Smooth muscle cell (in vitro differentiated cells): Measurements from ENCODE around the gene BTRC. TPM values are rescaled to one million over a fixed set of nuclear protein-coding genes. Genes with fewer than 3 reads are reported as not detected.

Experiments
- DNase-seq: peaks from one replicate; lab custom pipeline; 2025; ENCODE audit not compliant: unreplicated experiment; lab: John Stamatoyannopoulos, UW
- H2AFZ ChIP-seq: fragments of 200-600 bp; sonication (generic); 2 replicates; pipeline ENCODE4 v1.6.0; 2016; ENCODE audit warnings: antibody characterized with exemption, low read depth, mild to moderate bottlenecking
- H3F3A ChIP-seq: fragments of 200-600 bp; sonication (generic); 2 replicates; pipeline ENCODE4 v1.6.0; 2017; ENCODE audit warnings: antibody characterized with exemption, low read depth
- H3K27ac ChIP-seq: fragments of 200-600 bp; sonication (generic); 2 replicates; pipeline ENCODE4 v1.5.1; 2016; ENCODE audit warnings: low read depth, mild to moderate bottlenecking
- H3K27me3 ChIP-seq: fragments of 200-600 bp; sonication (generic); 2 replicates; pipeline ENCODE4 v1.6.1; 2016; ENCODE audit warnings: low read depth, mild to moderate bottlenecking
- H3K36me3 ChIP-seq: fragments of 200-600 bp; sonication (generic); 2 replicates; pipeline ENCODE4 v1.5.1; 2016; ENCODE audit warnings: low read depth
- H3K4me1 ChIP-seq: fragments of 200-600 bp; sonication (generic); 2 replicates; pipeline ENCODE4 v1.5.1; 2016; ENCODE audit warnings: low read depth
- H3K4me2 ChIP-seq: fragments of 200-600 bp; sonication (generic); 2 replicates; pipeline ENCODE4 v1.6.0; 2016; ENCODE audit warnings: mild to moderate bottlenecking
- H3K4me3 ChIP-seq: fragments of 200-600 bp; sonication (generic); 2 replicates; pipeline ENCODE4 v1.5.1; 2016; ENCODE audit warnings: mild to moderate bottlenecking
- H3K79me2 ChIP-seq: fragments of 200-600 bp; sonication (generic); 2 replicates; pipeline ENCODE4 v1.6.0; 2016; ENCODE audit warnings: low read depth, mild to moderate bottlenecking
- H3K9ac ChIP-seq: fragments of 200-600 bp; sonication (generic); 2 replicates; pipeline ENCODE4 v1.6.0; 2016; ENCODE audit warnings: low read depth
- H3K9me3 ChIP-seq: fragments of 200-600 bp; sonication (generic); replicated peaks from 2 replicates; pipeline ENCODE4 v1.5.1; 2016; ENCODE audit warnings: low read depth
- H4K20me1 ChIP-seq: fragments of 200-600 bp; sonication (generic); 2 replicates; pipeline ENCODE4 v1.6.0; 2016; ENCODE audit warnings: low read depth
- WGBS: methylation state at CpG from one replicate; pipeline ENCODE4 v1.1.7; 2016; ENCODE audit warnings: low lambda C conversion rate; 5-methylcytosine and 5-hydroxymethylcytosine counted together
- polyA plus RNA-seq: library from polyadenylated mRNA; unstranded; fragments of >200 nt; fragmentation: Nextera tagmentation; extraction: Ambion mirVana; gene quantifications from 2 replicates; pipeline ENCODE4 v1.2.1, GENCODE V29; 2016
- total RNA-seq: library from RNA; depleted of rRNA; stranded (reverse); fragments of >200 nt; gene quantifications from 2 replicates; pipeline ENCODE4 v1.2.3, GENCODE V29; 2014
- TF ChIP-seq, protein P1 (sequence below): fragments of 200-600 bp; sonication (generic); IDR thresholded peaks from 2 replicates; pipeline ENCODE4 v1.5.1; 2017; ENCODE audit warnings: borderline replicate concordance, mild to moderate bottlenecking, antibody characterized with exemption; ENCODE audit not compliant: insufficient read depth, poor library complexity, severe bottlenecking

Gene BTRC
- total and polyA plus RNA-seq, 2 experiments from 2014 or later, result 9.6 to 16.8 TPM

DNA sequence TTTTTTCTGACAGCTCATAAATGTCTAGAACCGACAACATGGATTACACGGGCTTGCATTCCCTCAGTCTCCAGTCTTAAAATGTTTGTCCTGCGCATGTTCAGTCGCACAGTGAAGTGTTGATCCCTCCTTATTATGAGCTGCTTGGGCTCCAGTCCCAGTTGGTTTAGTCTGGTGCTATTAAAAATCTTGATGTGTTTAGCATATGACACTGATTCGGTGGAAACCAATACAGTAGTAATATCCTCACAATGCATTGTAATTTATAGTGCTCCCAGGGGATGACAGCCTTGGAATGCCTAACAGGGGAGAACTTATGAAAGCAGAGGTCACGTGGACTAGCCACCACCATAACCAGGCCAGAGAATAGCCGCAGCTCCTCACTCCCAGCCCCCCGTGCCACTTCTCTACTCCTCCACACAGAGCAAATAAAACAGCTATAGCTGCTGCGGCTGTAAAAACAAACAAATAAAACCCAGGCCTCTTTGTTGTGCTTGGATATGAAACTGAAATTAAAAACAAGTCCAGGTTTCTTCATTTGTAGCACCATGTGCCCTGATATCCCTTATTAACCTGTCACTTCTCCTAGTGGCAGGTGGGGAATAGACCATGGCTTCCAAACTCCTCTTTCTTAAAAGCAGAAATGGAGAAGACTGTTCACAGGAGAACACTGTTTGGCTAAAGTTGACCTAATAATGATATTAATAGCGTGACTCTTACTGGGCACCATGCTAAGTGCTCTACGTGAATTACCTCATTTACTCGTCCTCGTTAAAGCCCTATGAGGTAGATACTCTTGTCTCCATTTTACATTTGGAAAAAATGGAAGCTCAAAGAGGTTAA lies 241.8 kb downstream of the BTRC start:
- WGBS, result 72% methylated on average over 13 of the region's 13 CpGs
- TF ChIP-seq, protein P1, sequence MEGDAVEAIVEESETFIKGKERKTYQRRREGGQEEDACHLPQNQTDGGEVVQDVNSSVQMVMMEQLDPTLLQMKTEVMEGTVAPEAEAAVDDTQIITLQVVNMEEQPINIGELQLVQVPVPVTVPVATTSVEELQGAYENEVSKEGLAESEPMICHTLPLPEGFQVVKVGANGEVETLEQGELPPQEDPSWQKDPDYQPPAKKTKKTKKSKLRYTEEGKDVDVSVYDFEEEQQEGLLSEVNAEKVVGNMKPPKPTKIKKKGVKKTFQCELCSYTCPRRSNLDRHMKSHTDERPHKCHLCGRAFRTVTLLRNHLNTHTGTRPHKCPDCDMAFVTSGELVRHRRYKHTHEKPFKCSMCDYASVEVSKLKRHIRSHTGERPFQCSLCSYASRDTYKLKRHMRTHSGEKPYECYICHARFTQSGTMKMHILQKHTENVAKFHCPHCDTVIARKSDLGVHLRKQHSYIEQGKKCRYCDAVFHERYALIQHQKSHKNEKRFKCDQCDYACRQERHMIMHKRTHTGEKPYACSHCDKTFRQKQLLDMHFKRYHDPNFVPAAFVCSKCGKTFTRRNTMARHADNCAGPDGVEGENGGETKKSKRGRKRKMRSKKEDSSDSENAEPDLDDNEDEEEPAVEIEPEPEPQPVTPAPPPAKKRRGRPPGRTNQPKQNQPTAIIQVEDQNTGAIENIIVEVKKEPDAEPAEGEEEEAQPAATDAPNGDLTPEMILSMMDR, result no peak
- H3K36me3 ChIP-seq, result no peaks in the 10 kb centered on the region
- no peaks in the 10 kb centered on the region for H3F3A ChIP-seq
- no peaks in the 10 kb centered on the region for H4K20me1 ChIP-seq
- no peaks in the 10 kb centered on the region for H3K79me2 ChIP-seq
- no peaks in the 10 kb centered on the region for H3K9me3 ChIP-seq
- no peaks in the 10 kb centered on the region for H3K4me1 ChIP-seq
- no peak for DNase-seq
- H2AFZ ChIP-seq, result no peak overlapping the region
- H3K9ac ChIP-seq, result no peak overlapping the region
- no peak overlapping the region for H3K4me2 ChIP-seq
- H3K27ac ChIP-seq, result no peak overlapping the region
- no peaks in the 10 kb centered on the region for H3K27me3 ChIP-seq
- H3K4me3 ChIP-seq, result no peak overlapping the region

DNA sequence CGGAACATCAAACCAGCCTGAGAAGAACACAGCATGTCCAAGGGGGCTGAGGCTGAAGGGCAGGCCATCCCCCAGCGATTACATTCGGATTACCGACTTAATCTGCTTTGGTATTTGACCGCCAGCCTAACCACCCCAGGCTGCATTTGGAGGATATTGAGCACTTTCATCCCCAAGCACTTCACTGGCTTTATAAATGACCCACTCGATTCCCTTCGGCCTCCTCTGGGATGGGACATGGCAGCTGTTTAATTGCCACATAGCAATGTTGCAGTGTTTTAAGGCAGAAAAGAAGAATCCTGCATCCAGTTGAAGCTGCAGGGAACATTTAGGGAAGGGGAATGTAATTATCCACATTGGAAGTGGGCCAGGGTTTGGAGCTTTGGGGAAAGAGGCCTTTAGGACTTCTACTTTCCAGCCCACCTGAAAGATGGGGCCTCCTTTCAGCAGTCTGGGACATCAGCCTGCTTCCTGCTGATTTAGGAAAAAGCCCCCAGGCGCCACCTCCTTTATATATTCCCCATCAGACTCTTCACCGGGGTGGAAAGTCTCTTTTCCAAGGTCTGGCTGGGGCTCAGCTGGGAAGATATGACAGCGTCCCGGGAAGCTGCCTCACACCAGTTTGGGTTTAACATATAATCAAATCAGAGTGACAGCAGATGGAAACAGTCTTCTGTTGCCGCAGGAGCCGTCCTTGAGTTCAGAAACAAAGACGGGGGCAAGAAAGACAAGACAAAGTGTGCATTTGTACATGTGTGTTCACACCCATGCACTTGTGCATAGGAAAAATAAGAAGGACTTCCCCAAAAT lies 243.3 kb downstream of the BTRC start:
- H3K36me3 ChIP-seq, result no peaks in the 10 kb centered on the region
- H3K9ac ChIP-seq, result no peak overlapping the region
- DNase-seq, result no peak
- no peaks in the 10 kb centered on the region for H3F3A ChIP-seq
- H3K9me3 ChIP-seq, result no peaks in the 10 kb centered on the region
- H3K4me1 ChIP-seq, result no peaks in the 10 kb centered on the region
- WGBS, result 77% methylated on average over 14 of the region's 14 CpGs
- no peaks in the 10 kb centered on the region for H4K20me1 ChIP-seq
- no peak overlapping the region for H3K27ac ChIP-seq
- H2AFZ ChIP-seq, result no peak overlapping the region
- TF ChIP-seq, protein P1, result no peak
- no peaks in the 10 kb centered on the region for H3K27me3 ChIP-seq
- H3K79me2 ChIP-seq, result no peaks in the 10 kb centered on the region
- H3K4me3 ChIP-seq, result no peak overlapping the region
- H3K4me2 ChIP-seq, result no peak overlapping the region

DNA sequence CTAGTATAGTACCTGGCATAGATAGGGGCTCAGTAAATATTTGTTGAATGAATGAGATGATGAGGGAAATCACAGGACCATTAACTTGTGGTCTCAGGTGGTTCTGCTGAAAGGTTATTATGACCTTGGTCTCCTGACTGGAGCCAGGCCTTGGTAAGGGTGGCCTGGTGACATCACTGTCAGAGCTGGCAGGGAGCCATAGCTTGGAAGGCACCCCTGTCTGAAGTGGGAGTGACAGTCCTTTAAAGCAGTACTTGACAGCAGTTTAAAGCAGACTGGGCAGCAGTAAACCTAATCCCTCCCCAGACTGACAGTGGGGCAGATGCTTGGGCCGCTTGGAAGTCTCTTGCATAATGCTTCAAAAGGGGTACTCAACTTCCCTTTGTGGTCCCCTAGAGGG lies 247.6 kb downstream of the BTRC start:
- Histone ChIP-seq H3K79me2 (no peaks in the 10 kb centered on the region), H3K27ac (no peak overlapping the region), H3K9me3 (no peaks in the 10 kb centered on the region), H4K20me1 (no peaks in the 10 kb centered on the region), H3K9ac (no peak overlapping the region), H3K27me3 (no peaks in the 10 kb centered on the region), H3F3A (no peaks in the 10 kb centered on the region), H3K4me1 (no peaks in the 10 kb centered on the region), H2AFZ (no peak overlapping the region), H3K36me3 (no peaks in the 10 kb centered on the region), H3K4me2 (no peak overlapping the region), H3K4me3 (no peak overlapping the region)
- 78% methylated on average over 1 of the region's 1 CpG for WGBS
- TF ChIP-seq, protein P1, result no peak
- DNase-seq, result no peak
